Renal cortex interstitium (tissue), 11 donors: Measurements from ENCODE around the gene PI4KA. TPM values are rescaled to one million over a fixed set of nuclear protein-coding genes. Genes with fewer than 3 reads are reported as not detected.

Experiments used
- DNase-seq, 11 donors: peaks; one replicate each; pipeline ENCODE4 v3.0.0-alpha.2; 2013; ENCODE audit warnings: low read depth in 9 of 11, low spot score in 4 of 11; ENCODE audit errors: extremely low read depth in 1 of 11
- polyA plus RNA-seq, 3 donors: library from polyadenylated mRNA; unstranded; fragments of 120-200 nt; gene quantifications; one replicate each; pipeline ENCODE4 v1.2.1, GENCODE V29; 2013; ENCODE audit not compliant: insufficient read length in 3 of 3

Gene PI4KA
- polyA plus RNA-seq, 3 donors: 60.1 to 86.0 (median 75.5) TPM

DNA sequence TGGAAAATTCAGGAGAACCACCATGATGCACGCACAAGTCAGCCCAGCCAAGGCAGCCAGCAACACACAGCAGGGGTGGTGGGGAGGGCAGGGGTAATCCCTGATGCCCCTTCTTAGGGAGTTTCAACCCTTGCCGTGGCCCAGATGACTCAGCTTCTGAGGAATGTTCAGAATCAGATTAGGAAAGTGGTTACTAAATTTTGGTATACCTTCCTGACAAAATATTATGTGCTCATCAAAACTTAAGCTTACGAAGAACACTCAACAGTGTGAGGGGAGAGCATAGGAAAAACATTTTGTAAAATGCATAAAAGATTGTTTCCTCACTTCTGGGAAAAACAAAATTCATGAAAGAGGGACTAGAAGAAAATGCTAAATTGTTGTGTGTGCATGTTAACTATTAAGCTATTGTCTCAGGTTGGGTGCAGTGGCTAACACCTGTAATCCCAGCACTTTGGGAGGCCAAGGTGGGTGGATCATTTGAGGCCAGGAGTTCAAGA, 52.6 kb downstream of the PI4KA start:
- DNase-seq: no peak

- no peak for DNase-seq
These were observed 54.0 kb downstream of the PI4KA start for GRCh38 chr22:20804650-20805049.

DNA sequence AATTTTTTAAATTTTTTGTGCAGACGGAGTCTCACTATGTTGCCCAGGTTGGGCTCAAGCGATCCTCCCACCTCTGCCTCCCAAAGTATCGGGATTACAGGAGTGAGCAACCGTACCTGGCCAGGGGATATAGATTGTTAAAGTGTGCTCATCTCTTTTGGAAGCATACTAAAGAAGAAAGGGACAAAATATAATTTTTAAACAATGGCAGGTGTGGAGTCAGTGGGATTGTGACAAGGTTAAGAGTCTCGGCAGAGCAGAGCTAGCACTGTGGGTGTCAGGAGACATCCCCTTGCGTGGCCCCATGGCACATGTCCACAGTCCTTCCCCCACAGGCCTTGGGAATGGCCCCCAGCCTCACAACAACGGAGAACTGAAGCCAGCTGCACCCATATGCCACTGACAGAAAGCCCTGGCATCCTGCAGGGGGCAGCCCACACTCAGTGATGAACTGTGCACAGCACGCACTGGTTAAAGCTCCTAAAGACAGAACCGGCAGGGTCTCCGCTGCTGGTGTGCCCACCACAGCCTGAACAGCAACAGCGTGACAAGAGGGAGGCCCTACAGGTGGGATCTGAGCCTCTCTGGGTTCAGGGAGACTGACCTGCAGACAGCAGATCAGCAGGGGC, 54.8 kb downstream of the PI4KA start:
- peak in 7 of 11 donors; percentile 16 to 45 (median 24) for DNase-seq

GRCh38 chr22:20802922-20803553, 55.6 kb downstream of the PI4KA start:
- DNase-seq: no peak

GRCh38 chr22:20802452-20802851, 56.2 kb downstream of the PI4KA start:
- DNase-seq: no peak

DNA sequence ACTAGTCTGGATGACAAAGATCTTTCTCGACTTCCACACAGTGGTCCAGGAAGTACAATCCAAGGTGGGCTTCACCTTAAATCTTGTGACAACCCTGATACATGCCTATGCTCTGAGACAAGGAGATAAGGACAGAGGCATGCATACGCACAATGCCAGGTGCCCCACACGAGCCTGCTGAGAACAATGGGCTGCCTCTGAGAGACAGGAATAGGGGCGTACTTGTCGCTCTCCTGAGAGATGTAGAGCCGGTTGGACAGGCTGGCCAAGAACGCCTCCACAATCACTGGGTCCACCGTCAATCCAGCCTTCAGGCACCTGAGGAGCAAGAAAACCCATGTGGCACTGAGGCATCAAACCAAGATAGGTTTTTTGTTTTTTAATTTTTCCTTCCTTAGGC, 59.2 kb downstream of the PI4KA start:
- DNase-seq: no peak

GRCh38 chr22:20798974-20799373, 59.6 kb downstream of the PI4KA start:
- DNase-seq: no peak

- DNase-seq: no peak
These were observed 60.4 kb downstream of the PI4KA start for GRCh38 chr22:20798218-20798617.

GRCh38 chr22:20796731-20797130, 61.9 kb downstream of the PI4KA start:
- DNase-seq: no peak

- no peak for DNase-seq
These were observed 63.8 kb downstream of the PI4KA start for GRCh38 chr22:20794650-20795413.

GRCh38 chr22:20793748-20794649, 64.6 kb downstream of the PI4KA start:
- DNase-seq: no peak

DNA sequence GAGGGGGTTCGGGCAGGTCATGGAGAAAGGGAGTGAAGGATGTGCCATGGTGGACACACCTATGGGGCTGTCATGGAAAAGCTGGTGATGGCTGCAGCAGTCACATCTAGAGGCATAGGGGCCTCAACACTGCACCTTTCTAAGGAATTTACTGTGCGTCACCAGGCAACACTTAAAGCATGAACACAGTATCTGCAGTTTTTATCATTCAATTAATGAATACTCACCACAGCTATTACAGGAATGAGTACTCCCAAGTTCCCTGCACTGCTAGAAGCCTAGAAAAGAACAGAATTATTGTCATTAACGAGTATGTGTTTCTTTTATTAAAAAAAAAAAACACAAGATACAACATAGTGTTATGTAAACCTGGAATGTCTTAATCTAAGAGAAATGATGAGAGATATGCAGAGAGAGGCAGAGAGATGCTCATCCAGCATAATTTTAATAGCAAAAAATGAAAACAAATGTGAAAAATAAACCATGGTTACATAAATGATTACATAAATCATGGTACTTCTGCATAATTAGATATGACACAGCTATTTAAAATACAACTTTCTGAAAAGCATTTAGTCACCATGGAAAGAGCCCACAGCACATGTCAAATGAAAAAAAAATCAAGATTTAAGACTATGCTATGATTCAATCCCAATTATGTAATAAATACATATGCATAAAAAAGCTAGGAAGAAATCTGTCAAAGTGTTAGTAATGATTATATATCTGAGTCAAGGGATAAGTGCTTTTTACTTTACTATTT, 65.5 kb downstream of the PI4KA start:
- no peak for DNase-seq

GRCh38 chr22:20792221-20792965, 66.2 kb downstream of the PI4KA start:
- DNase-seq: no peak

DNA sequence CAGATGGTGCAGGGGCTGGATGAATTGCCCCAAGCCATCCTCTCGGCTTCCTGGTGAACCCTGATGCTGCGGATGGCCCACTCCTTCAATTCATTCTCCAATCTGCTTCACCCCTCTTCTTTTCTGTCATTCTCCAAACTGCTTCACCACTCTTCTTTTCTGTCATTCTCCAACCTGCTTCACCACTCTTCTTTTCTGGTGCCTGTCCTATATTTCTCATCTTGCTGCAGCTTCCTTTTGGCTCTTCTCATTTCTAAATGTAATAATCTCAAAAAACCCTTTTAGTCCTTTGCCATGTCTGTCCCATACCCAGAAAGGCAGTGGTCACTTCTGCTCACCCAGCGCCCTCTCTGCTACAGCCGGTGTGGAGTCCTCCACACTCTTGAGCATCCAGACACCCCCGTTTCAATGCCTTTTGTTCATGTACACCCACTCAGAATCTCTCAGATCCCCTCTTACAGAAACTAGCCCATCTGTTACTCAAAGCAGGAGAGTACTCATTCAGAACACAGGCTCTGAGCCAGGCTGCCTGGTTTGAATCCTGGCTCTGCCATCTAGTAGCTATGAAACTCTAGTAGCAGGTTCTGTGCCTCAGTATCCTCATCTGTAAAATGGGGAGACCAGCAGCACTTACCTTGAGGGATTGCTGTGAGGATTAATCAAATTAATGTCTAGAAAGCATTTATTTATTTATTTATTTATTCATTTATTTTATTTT, 69.8 kb downstream of the PI4KA start:
- no peak for DNase-seq

DNA sequence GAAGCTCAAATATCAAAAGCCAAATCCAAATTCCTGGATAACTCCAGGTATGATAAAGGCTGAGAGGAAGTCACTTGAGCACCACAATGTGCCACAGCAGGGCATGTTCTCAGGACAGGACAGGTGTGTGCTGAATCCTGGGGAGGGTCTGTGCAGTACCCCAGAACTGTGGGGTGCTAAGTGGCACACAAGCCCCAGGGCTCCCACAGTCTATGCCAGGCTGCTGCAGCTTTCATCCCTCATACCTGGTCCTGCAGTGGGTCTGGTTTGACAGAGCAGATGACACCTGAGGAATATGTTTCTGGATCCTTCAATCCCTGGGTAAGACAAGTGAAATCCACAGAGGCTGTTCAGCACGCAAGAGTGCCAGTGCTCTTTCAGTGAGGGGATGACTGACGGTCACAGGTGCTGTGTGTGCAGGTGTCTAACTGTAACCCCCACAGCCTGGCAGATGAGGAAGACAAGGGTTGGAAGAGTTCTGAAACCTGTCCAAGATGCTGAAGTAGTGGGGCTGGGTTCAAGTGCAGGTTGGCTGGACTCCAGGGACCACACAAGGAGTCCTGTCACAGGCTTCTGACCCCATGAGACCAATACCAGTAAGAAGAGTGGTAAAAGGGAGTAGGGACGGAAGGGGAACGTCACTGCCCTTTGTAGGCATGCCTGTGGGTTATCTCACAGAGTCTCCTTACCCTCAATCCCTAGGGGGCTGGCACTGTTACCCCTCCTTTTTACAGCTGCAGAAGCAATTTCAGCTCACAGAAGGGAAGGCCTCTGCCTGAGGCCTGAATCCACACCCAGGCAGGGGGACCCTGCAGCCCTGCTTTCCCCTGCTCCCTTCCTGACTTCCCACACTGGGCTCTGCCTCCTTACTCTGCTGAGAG, 70.6 kb downstream of the PI4KA start:
- DNase-seq: no peak

DNA sequence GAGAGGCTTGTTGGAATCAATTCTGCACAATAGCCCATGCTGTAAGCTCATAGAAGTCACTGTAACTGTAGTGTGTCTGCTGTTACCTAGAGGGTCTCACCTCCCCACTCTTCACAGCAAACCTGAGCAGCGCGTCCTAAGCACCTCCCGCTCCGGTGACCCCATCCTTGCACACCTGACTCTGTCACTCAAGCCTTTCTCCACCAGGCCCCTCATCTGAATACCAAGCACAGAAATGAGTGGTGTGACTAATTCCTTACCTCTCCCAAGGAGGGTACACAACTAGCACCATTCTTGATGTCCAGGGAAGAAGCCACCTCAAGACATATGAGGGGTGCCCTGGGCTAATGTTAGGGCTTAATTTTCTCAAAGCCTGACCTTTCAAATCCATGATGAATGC, 71.4 kb downstream of the PI4KA start:
- DNase-seq: no peak
